Stimulated activated CD8-positive, alpha-beta memory T cell treated with anti-CD3 and anti-CD28 coated beads, Interleukin-15, amount 100 ng/mL, for 1 hour (primary cell): ENCODE data around the gene PSMC1.

Experiments
- DNase-seq: peaks from one replicate; pipeline ENCODE4 v3.0.0-alpha.2; 2020; ENCODE audit warnings: low read depth

Gene PSMC1

DNA sequence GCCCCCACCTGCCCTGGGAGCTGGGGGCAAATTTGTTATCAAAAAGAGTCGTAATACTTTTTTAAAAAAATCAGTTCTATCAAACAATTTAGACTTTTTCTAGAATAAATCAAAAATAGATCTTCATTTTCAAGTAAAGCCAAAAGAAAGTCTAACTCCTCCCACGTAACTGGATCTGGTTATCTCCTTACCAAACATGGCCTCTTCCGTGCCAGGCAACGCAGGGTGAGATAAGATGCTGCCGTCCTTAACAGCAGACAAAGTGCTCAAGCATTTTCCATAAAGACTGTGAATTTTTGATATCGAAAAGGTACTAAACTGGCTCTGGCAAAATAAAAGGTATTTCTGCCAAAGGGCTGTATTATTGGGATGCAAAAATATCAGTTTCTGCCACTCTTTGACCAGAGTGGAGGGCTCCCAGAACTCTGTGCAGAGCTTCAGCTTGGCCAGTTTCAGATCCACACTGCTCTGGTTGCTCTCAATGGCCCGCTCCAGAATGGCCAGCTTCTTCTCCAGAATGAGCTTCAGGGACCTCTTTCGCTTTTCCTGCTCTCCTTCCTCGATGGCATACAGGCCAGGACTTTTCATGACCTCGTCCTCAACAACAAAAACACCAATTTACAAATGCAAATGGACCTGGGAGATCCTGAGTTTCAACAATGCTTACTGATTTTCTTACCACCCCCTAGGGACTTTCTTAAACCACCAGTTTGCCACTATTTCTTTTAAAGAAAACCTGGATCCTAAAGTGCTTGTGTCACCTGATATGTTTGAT lies 46.4 kb downstream of the PSMC1 start:
- no peak for DNase-seq

DNA sequence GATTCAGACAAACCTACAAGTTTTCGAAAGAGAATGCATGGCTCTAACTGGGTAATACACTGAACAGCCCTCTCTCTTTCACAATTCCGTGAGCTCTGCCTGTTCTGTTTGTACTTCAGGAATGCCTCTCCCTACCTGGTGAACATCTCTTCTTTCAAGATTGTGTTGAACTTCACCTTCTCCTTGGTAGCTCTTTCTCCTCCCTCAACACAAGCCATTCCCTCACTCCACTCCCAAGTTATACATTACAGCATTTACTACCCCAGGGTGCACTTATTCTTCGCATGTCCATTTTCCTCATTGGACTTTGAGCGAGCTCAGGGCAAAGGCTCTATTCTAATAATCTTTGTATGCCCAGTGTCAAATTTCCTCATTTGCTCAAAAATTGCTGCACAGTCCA lies 47.1 kb downstream of the PSMC1 start:
- DNase-seq: no peak

DNA sequence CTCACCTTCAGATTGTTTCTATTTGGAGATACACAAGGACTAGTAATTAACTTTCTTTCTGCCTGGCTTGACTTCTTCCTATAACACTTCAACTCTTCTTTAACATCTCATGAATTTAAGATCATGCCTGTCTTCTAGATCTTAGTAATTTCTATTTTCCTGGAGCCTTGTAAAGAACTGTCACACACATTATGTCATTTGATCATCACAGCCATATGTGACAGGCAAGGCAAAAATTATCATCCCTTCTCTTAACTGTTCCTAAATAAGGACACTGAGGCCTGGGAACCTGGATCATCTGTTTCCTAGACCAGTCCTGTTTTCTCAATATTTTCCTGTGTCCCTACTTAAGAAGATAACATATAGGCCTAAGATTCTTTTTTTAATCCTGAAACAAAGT lies 48.1 kb downstream of the PSMC1 start:
- no peak for DNase-seq

DNA sequence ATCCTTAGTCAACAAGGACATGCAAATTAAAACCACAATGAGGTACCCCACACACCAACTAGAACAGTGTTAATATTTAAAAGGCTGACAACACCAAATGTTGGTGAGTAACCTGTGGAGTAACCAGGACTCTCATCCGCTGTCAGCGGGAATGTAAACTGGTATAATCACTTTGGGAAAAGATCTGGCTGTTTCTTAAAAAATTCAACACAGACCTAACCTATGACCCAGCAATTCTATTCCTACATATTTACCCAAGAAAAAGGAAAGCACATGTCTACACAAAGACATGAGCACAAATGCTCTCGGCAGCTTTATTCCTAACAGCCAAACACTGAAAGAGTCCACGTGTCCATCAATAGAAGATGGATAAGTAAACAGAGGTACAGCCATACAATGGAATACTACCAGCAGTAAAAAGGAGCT lies 48.8 kb downstream of the PSMC1 start:
- DNase-seq: no peak

DNA sequence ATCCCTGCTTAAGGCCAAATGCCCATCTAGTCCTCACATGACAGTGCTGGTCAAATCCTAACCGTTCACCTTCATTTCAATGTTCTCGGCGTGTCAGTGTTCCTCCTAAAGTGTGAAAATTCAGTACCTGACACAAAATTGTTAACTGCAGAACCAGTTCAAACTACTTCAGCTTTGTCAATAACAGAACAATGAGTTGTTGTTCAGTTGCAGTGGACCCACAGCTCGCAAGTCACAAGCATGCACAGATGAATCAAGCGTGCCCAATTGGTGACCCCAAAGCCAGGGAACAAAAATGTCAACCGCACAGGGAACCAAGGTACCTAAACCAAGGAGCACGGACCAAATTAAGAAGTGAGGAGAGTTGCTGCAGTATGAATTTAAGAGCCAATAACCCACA lies 52.2 kb downstream of the PSMC1 start:
- no peak for DNase-seq

DNA sequence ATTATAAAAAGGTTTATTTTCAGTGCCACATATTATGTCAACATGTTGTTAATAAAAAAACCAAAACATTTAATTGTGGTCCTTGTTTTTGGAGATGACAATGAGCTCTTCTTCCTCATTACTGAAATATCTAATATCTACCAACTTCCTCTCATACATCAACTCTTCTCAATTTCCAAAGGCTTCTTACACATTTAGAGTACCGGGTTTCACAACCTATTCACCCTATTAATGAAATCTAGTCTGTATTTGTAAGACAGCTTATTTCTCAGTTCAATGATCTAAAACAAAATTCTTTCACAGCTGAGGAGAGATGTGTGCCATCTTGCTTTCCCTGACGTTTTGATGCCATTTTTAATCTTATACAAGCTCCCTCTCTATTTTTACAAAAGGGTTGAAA lies 60.9 kb downstream of the PSMC1 start:
- no peak for DNase-seq

DNA sequence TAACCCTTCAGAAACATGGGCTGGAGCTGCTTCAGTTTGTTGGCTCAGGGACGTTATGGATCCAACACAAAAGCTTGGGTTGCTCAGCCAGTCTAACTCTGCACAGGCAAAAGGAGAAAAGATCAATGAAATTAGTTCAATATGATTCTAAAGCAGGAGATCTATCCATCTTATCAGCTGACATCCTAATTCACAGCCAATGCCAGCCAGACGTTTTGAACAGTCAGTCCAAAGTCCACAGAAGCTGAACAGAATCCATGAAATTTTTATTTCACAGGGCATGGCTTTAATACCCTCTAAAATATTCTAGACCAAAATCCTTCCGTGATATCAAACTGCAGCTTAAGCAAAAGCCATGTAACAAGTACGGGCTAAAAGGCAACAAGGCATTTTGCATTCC lies 61.7 kb downstream of the PSMC1 start:
- no peak for DNase-seq

DNA sequence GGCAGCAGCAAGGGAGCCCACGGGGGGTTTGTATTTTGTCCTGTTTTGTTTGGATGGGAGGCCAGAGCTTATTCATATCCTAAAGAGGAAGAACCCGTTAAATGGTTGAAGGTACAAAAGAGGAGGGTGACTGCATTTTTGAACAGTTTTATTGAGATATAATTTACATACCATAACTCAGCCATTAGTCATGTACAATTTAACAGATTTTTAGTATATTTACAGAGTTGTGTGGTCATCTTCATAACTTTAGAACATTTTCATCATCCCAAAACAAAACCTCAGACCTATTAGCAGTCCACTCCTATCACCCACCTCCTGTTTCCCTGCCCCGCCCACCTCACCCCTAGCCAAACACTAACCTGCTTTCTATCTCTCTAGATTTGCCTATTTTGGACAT lies 62.8 kb downstream of the PSMC1 start:
- no peak for DNase-seq

DNA sequence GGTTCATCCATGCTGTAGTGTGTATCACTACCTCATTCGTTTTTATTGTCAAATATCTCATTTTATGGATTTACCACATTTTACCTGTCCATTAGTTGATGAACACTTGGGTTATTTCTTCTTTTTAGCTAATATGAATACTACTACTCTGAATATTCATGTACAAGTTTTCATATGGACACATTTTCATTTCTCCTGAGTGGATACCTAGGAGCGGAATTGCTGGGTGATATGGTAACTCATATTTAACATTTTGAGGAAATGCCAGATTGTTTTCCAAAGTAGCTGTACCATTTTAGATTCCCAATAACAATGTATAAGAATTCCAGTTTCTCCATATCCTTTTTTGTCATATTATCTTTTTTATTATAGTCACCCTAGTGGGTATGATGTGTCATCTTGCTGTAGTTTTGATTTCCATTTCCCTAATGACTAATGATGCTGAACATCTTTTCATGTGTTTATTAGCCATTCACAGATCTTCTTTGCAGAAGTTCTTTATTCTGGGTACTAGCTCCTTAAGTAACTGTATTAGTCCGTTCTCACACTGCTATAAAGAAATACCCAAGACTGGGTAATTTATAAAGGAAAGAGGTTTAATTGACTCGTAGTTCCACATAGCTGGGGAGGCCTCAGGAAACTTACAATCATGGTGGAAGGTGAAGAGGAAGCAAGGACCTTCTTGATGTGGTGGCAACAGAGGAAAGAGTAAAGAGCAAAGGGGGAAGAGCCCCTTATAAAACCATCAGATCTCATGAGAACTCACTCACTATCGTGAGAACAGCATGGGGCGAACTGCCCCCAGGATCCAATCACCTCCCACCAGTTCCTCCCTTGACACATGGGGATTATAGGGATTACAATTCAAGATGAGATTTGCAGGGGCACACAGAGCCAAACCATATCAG lies 63.5 kb downstream of the PSMC1 start:
- no peak for DNase-seq

DNA sequence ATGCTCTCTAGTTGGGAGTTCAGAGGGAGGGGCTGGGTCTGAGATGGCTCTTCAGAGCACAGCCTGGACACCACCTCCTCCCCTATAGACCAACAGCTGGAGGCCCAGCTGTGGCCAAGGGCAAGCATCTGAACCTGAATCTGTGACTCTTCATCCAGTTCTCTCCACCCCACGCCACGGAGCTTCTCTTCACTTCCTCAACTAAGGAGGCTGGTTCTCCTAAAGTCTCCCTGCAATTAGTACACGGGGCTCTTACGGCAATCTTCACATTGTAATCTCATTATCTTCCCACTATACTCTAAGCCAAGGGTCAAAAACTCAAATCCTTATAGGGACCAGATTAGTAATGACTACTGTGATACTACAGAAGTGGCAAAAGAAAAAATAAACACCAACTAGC lies 65.5 kb downstream of the PSMC1 start:
- DNase-seq: no peak
